ENCODE data around the gene CHST10.

The CHST10 gene

DNA sequence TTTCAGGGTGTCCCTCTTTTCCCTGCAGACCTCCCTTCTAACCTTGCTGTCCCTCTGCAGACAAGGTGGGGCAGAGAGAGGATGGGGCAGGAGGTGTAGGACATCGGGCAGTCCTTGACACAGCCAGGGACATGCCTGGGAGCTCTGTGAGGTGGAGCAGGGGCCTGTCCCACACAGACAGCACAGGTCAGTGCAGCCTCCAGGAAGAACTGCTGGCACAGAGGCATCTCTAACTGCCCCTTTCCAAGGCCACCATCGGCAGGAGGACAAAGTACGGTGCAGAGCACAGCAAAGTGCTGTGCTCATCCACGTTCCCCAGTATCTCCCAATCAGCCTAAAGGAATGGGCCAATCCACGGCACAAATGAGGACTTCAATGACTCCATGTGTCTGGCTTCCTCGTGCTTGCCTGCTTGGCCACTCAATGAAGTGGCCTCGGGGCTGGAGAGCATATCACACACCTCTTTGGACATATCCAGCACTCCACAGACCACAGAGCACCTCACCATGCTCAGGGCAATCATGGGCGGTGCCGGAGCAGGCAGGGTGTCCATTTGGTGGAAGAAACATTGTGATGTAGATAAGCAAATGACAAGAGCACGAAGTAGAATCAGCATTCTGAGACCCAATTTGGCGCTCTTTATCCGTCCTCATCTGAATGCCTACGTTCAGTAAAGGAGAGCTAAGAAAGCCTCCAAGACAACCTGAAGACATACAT is 11.9 kb downstream of the CHST10 start:
- Histone ChIP-seq H3K9me3 (ENCODE audit: control insufficient read depth, low read length) (no peaks in the 10 kb centered on the region), H3K27ac (ENCODE audit: low read depth, low read length, severe bottlenecking) (no peak overlapping the region), H3K4me1 (ENCODE audit: control insufficient read depth, insufficient read depth, low read length, poor library complexity, severe bottlenecking) (peaks cover 5% of the 10 kb centered on the region), H3K36me3 (ENCODE audit: control insufficient read depth, insufficient read depth, low read length) (peaks cover 51% of the 10 kb centered on the region), H3K4me3 (ENCODE audit: extremely low read depth, insufficient read depth, low read length, poor library complexity, severe bottlenecking) (no peak overlapping the region)
- 95 to 98% methylated on average over 12 of the region's 13 CpGs for whole genome bisulfite sequencing, 2 experiments (ENCODE audit: insufficient coverage in 2 of 2)

GRCh38 chr2:100404411-100404810 is 13.1 kb downstream of the CHST10 start:
- H3K4me3 ChIP-seq (ENCODE audit: extremely low read depth, insufficient read depth, low read length, poor library complexity, severe bottlenecking) = no peak overlapping the region
- peaks cover 59% of the 10 kb centered on the region for H3K36me3 ChIP-seq (ENCODE audit: control insufficient read depth, insufficient read depth, low read length)
- WGBS, 2 experiments (ENCODE audit: insufficient coverage in 2 of 2) = 87 to 88% methylated on average over 7 of the region's 7 CpGs
- peak overlapping the region; percentile 39 for H3K27ac ChIP-seq (ENCODE audit: low read depth, low read length, severe bottlenecking)
- H3K9me3 ChIP-seq (ENCODE audit: control insufficient read depth, low read length) = no peaks in the 10 kb centered on the region
- peaks cover 5% of the 10 kb centered on the region for H3K4me1 ChIP-seq (ENCODE audit: control insufficient read depth, insufficient read depth, low read length, poor library complexity, severe bottlenecking)

DNA sequence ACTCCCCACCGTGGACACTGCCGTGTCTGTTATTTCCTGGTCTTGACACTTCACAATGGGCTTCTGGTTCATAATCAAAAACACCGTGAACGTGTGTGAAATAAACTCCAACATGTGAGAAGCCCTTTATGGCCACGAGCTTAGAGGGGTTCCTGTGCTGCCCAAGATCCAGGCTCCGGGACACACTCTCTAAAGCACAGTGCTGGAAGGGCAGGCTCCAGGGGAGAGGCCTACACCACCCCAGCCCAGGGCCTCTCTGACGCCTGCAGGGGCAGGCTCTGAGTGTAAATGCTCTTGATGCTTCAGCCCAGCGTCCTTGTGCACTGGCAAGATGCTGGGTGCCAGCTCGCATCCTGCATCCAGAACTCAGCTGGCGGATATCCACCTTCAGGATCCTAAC is 13.7 kb downstream of the CHST10 start:
- no peak overlapping the region for H3K27ac ChIP-seq (ENCODE audit: low read depth, low read length, severe bottlenecking)
- H3K4me1 ChIP-seq (ENCODE audit: control insufficient read depth, insufficient read depth, low read length, poor library complexity, severe bottlenecking) = peaks cover 5% of the 10 kb centered on the region
- H3K9me3 ChIP-seq (ENCODE audit: control insufficient read depth, low read length) = no peaks in the 10 kb centered on the region
- no peak overlapping the region for H3K4me3 ChIP-seq (ENCODE audit: extremely low read depth, insufficient read depth, low read length, poor library complexity, severe bottlenecking)
- 91 to 99% methylated on average over 10 of the region's 10 CpGs for WGBS, 2 experiments (ENCODE audit: insufficient coverage in 2 of 2)
- H3K36me3 ChIP-seq (ENCODE audit: control insufficient read depth, insufficient read depth, low read length) = peaks cover 59% of the 10 kb centered on the region

DNA sequence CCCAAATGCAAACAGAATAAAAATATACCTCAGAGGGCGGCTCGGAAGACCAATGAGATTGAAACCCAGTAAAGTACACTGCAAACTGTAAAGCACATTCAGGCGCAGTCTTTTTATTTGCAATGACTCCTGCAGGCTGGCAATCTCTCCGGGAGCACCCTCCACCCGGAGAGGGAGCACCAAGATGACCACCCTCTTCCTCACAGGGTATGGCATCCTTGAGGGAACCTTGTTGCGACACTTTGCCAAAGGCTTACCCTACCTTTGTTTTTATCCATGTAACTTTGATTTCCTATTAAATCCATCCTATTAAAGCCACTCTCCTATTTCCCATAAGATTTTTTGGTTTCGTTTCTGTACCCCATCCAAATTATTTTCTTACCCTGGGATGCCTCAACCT is 16.2 kb downstream of the CHST10 start:
- peaks cover 5% of the 10 kb centered on the region for H3K4me1 ChIP-seq (ENCODE audit: control insufficient read depth, insufficient read depth, low read length, poor library complexity, severe bottlenecking)
- H3K4me3 ChIP-seq (ENCODE audit: extremely low read depth, insufficient read depth, low read length, poor library complexity, severe bottlenecking) = no peak overlapping the region
- no peaks in the 10 kb centered on the region for H3K9me3 ChIP-seq (ENCODE audit: control insufficient read depth, low read length)
- no peak overlapping the region for H3K27ac ChIP-seq (ENCODE audit: low read depth, low read length, severe bottlenecking)
- 96 to 99% methylated on average over 7 of the region's 7 CpGs for WGBS, 2 experiments (ENCODE audit: insufficient coverage in 2 of 2)
- H3K36me3 ChIP-seq (ENCODE audit: control insufficient read depth, insufficient read depth, low read length) = peaks cover 54% of the 10 kb centered on the region

DNA sequence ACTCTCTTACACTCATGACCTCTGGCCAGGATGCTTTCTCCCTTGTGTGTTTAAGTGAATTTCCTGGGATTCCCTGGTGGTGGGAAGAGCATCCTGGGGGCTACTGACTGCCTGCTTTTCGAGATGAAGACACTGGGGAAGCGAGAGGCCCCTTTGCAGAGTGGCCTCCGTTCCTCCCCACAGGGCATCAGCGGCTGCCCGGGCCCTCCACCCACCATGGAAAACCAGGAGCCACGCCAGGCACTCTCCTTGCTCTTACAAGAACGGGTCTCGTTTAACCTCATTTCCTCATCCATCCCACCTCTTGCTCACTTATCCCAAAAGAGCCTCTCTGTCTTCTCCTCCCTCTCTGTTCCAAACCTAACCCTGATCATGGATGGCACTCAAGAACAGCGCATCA is 17.8 kb downstream of the CHST10 start:
- H3K4me3 ChIP-seq (ENCODE audit: extremely low read depth, insufficient read depth, low read length, poor library complexity, severe bottlenecking) = no peak overlapping the region
- H3K36me3 ChIP-seq (ENCODE audit: control insufficient read depth, insufficient read depth, low read length) = peaks cover 52% of the 10 kb centered on the region
- no peak overlapping the region for H3K27ac ChIP-seq (ENCODE audit: low read depth, low read length, severe bottlenecking)
- 75 to 93% methylated on average over 5 to 8 of the region's 9 CpGs for WGBS, 2 experiments (ENCODE audit: insufficient coverage in 2 of 2)
- no peaks in the 10 kb centered on the region for H3K9me3 ChIP-seq (ENCODE audit: control insufficient read depth, low read length)
- peaks cover 3% of the 10 kb centered on the region for H3K4me1 ChIP-seq (ENCODE audit: control insufficient read depth, insufficient read depth, low read length, poor library complexity, severe bottlenecking)

- Histone ChIP-seq H3K4me3 (ENCODE audit: extremely low read depth, insufficient read depth, low read length, poor library complexity, severe bottlenecking) (no peak overlapping the region), H3K27ac (ENCODE audit: low read depth, low read length, severe bottlenecking) (no peak overlapping the region), H3K9me3 (ENCODE audit: control insufficient read depth, low read length) (no peaks in the 10 kb centered on the region), H3K4me1 (ENCODE audit: control insufficient read depth, insufficient read depth, low read length, poor library complexity, severe bottlenecking) (no peaks in the 10 kb centered on the region), H3K36me3 (ENCODE audit: control insufficient read depth, insufficient read depth, low read length) (peaks cover 58% of the 10 kb centered on the region)
- 94 to 97% methylated on average over 8 of the region's 9 CpGs for WGBS, 2 experiments (ENCODE audit: insufficient coverage in 2 of 2)
Observed at GRCh38 chr2:100397976-100398375, 19.5 kb downstream of the CHST10 start.

GRCh38 chr2:100397118-100397860 is 20.2 kb downstream of the CHST10 start:
- WGBS, 2 experiments (ENCODE audit: insufficient coverage in 2 of 2) = 77 to 86% methylated on average over 7 to 8 of the region's 12 CpGs
- Histone ChIP-seq H3K36me3 (ENCODE audit: control insufficient read depth, insufficient read depth, low read length) (peaks cover 58% of the 10 kb centered on the region), H3K4me3 (ENCODE audit: extremely low read depth, insufficient read depth, low read length, poor library complexity, severe bottlenecking) (no peak overlapping the region), H3K9me3 (ENCODE audit: control insufficient read depth, low read length) (no peaks in the 10 kb centered on the region), H3K27ac (ENCODE audit: low read depth, low read length, severe bottlenecking) (no peak overlapping the region), H3K4me1 (ENCODE audit: control insufficient read depth, insufficient read depth, low read length, poor library complexity, severe bottlenecking) (no peaks in the 10 kb centered on the region)

DNA sequence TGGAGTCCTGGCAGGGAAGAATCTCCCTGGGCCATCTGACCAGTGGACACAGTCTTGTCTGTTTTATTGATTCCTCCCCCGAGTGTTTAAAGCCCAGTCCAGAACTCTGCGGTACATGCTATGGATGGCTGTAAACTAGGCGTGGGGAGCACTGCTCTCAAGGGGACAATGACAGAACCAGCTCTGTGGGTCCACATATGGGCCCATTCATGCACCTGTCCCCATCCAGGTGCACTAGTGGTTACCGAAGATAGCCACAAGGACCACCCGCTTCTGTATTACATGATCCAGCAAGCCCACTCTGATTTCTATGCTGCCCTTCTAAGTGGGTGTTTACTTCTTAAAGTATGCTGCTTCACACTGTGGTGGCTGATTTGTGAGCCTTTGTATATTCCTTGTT is 21.0 kb downstream of the CHST10 start:
- no peak overlapping the region for H3K4me3 ChIP-seq (ENCODE audit: extremely low read depth, insufficient read depth, low read length, poor library complexity, severe bottlenecking)
- H3K4me1 ChIP-seq (ENCODE audit: control insufficient read depth, insufficient read depth, low read length, poor library complexity, severe bottlenecking) = no peaks in the 10 kb centered on the region
- no peaks in the 10 kb centered on the region for H3K9me3 ChIP-seq (ENCODE audit: control insufficient read depth, low read length)
- peaks cover 54% of the 10 kb centered on the region for H3K36me3 ChIP-seq (ENCODE audit: control insufficient read depth, insufficient read depth, low read length)
- 88 to 97% methylated on average over 5 of the region's 5 CpGs for WGBS, 2 experiments (ENCODE audit: insufficient coverage in 2 of 2)
- H3K27ac ChIP-seq (ENCODE audit: low read depth, low read length, severe bottlenecking) = no peak overlapping the region

GRCh38 chr2:100395532-100396350 is 21.7 kb downstream of the CHST10 start:
- Histone ChIP-seq H3K4me3 (ENCODE audit: extremely low read depth, insufficient read depth, low read length, poor library complexity, severe bottlenecking) (no peak overlapping the region), H3K9me3 (ENCODE audit: control insufficient read depth, low read length) (no peaks in the 10 kb centered on the region), H3K36me3 (ENCODE audit: control insufficient read depth, insufficient read depth, low read length) (peaks cover 52% of the 10 kb centered on the region), H3K27ac (ENCODE audit: low read depth, low read length, severe bottlenecking) (no peak overlapping the region), H3K4me1 (ENCODE audit: control insufficient read depth, insufficient read depth, low read length, poor library complexity, severe bottlenecking) (no peaks in the 10 kb centered on the region)
- 93 to 94% methylated on average over 13 to 15 of the region's 15 CpGs for WGBS, 2 experiments (ENCODE audit: insufficient coverage in 2 of 2)

DNA sequence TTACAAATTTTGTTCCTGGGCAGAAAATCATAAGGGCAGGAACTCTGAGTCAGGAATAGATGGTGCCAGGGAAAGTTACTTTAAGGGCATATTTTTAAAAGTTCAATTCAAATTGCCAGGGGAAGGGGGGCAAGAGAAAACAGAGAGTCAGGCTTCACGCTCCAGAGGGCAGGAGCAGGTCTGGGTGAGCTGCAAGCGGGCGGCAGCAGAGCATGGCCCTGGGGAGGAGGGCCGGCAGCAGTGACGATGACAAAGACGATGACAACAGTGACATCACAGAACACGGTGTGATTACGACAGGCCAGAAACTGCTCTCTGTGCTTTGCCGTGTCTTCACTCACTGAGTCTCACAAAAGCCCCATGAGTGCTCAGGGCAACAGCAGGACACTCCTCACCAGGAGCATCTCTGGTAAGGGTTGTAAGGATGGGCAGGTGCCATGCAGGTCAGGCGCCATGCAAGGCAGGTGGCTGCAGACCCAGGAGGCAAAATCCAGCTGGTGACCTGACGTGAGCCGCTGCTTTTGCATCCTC is 23.3 kb downstream of the CHST10 start:
- no peaks in the 10 kb centered on the region for H3K4me1 ChIP-seq (ENCODE audit: control insufficient read depth, insufficient read depth, low read length, poor library complexity, severe bottlenecking)
- peaks cover 43% of the 10 kb centered on the region for H3K36me3 ChIP-seq (ENCODE audit: control insufficient read depth, insufficient read depth, low read length)
- no peak overlapping the region for H3K4me3 ChIP-seq (ENCODE audit: extremely low read depth, insufficient read depth, low read length, poor library complexity, severe bottlenecking)
- H3K9me3 ChIP-seq (ENCODE audit: control insufficient read depth, low read length) = no peaks in the 10 kb centered on the region
- no peak overlapping the region for H3K27ac ChIP-seq (ENCODE audit: low read depth, low read length, severe bottlenecking)
- WGBS, 2 experiments (ENCODE audit: insufficient coverage in 2 of 2) = 88 to 89% methylated on average over 12 of the region's 12 CpGs
